ENCODE measurements around the gene DPH7. TPM values are rescaled to one million over a fixed set of nuclear protein-coding genes. Genes with fewer than 3 reads are reported as not detected.

Gene DPH7
- total RNA-seq, 1 experiment from 2014 or later, result 54.4 TPM

DNA sequence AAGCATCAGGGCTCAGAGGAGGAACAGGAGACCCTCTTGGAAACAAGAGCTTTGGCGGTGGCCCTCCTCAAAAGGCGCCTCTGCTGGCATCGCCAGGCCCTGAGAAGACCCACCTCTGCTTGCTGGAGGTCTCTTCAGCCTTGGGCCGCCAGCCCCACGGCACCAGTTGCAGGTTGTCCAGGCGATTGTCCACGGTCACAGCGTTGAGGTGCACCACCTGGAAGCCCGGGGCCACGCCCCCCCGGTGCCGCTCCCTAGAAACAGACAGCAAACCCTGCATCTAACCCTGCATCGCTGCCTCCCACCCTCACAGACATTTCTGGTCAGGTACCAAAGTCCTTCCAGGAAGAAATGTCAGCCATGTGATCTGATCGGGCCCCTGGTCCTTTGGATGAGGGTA lies 8.1 kb upstream of the DPH7 start (continued):
- TF ChIP-seq ELF1 (IDR thresholded peaks at IDR 0.05; ENCODE audit: borderline replicate concordance, low read depth) (no peak), EGR1 (IDR thresholded peaks at IDR 0.05; ENCODE audit: low read depth) (no peak), EZH2 (IDR thresholded peaks at IDR 0.05) (no peak)
- TF ChIP-seq, protein P1, sequence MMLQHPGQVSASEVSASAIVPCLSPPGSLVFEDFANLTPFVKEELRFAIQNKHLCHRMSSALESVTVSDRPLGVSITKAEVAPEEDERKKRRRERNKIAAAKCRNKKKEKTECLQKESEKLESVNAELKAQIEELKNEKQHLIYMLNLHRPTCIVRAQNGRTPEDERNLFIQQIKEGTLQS (IDR thresholded peaks at IDR 0.05), result no peak
- TF ChIP-seq, protein P2, sequence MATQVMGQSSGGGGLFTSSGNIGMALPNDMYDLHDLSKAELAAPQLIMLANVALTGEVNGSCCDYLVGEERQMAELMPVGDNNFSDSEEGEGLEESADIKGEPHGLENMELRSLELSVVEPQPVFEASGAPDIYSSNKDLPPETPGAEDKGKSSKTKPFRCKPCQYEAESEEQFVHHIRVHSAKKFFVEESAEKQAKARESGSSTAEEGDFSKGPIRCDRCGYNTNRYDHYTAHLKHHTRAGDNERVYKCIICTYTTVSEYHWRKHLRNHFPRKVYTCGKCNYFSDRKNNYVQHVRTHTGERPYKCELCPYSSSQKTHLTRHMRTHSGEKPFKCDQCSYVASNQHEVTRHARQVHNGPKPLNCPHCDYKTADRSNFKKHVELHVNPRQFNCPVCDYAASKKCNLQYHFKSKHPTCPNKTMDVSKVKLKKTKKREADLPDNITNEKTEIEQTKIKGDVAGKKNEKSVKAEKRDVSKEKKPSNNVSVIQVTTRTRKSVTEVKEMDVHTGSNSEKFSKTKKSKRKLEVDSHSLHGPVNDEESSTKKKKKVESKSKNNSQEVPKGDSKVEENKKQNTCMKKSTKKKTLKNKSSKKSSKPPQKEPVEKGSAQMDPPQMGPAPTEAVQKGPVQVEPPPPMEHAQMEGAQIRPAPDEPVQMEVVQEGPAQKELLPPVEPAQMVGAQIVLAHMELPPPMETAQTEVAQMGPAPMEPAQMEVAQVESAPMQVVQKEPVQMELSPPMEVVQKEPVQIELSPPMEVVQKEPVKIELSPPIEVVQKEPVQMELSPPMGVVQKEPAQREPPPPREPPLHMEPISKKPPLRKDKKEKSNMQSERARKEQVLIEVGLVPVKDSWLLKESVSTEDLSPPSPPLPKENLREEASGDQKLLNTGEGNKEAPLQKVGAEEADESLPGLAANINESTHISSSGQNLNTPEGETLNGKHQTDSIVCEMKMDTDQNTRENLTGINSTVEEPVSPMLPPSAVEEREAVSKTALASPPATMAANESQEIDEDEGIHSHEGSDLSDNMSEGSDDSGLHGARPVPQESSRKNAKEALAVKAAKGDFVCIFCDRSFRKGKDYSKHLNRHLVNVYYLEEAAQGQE (IDR thresholded peaks at IDR 0.05; ENCODE audit: low read depth), result no peak

DNA sequence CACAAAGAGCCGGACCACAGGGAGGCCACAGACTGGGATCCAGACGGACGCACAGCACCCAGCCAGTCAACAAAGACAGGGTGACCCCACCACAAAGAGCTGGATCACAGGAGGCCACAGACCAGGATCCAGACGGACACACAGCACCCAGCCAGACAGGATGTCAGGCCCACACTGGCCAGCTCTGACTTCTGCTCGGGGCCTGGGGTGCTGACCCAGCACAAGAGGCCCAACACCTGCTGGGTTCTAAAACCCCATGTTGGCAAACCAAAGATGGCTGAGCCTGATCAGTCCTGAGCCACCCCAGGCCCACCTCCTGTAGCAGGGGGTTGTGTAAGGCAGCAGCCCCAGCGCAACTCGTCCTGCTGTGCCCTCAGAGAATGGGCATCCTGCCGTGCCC lies 5.2 kb upstream of the DPH7 start:
- ATAC-seq (no peak), DNase-seq (ENCODE audit: low read depth, low spot score) (no peak)
- H3K4me1 ChIP-seq (ENCODE audit: control insufficient read depth in 1 of 2, insufficient read depth in 2 of 2, low read length in 2 of 2), result peaks cover 5 to 11% of the 10 kb centered on the region in 2 experiments; a peak in 2 of 4 replicates
- H3K4me2 ChIP-seq (ENCODE audit: low read length), result no peak overlapping the region
- ChIA-PET RAD21 (ENCODE audit: low non-redundant PET in 1 of 2, low total read pairs in 2 of 2, uncharacterized antibody in 2 of 2, unreplicated experiment in 2 of 2) (no interaction called here), POLR2A (no interaction called here), CTCF (no interaction called here)
- no TSS peak for BruUV-seq (replicated peaks)
- H2AFZ ChIP-seq (ENCODE audit: low read depth, low read length, poor library complexity, severe bottlenecking), result no peak overlapping the region
- H3K4me3 ChIP-seq (replicated peaks in 1 of 2; ENCODE audit: low read depth in 1 of 2, low read length in 2 of 2), result no peak overlapping the region
- H3K79me2 ChIP-seq (ENCODE audit: insufficient read depth, low read length), result peaks cover 70% of the 10 kb centered on the region
- no peaks in the 10 kb centered on the region for H4K20me1 ChIP-seq (ENCODE audit: insufficient read depth)
- TF ChIP-seq FOSL1 (IDR thresholded peaks at IDR 0.05; ENCODE audit: low read depth), result no peak
- TF ChIP-seq POLR2AphosphoS5 (IDR thresholded peaks at IDR 0.05; ENCODE audit: low read depth, low read length), result no peak
- no peak for TF ChIP-seq JUND (IDR thresholded peaks at IDR 0.05)
- no peak for TF ChIP-seq ELF1 (IDR thresholded peaks at IDR 0.05; ENCODE audit: borderline replicate concordance, low read depth)
- no peak for TF ChIP-seq EZH2 (IDR thresholded peaks at IDR 0.05)
- no peak for TF ChIP-seq RAD21 (IDR thresholded peaks at IDR 0.05; ENCODE audit: low read depth)
- TF ChIP-seq, protein P3, sequence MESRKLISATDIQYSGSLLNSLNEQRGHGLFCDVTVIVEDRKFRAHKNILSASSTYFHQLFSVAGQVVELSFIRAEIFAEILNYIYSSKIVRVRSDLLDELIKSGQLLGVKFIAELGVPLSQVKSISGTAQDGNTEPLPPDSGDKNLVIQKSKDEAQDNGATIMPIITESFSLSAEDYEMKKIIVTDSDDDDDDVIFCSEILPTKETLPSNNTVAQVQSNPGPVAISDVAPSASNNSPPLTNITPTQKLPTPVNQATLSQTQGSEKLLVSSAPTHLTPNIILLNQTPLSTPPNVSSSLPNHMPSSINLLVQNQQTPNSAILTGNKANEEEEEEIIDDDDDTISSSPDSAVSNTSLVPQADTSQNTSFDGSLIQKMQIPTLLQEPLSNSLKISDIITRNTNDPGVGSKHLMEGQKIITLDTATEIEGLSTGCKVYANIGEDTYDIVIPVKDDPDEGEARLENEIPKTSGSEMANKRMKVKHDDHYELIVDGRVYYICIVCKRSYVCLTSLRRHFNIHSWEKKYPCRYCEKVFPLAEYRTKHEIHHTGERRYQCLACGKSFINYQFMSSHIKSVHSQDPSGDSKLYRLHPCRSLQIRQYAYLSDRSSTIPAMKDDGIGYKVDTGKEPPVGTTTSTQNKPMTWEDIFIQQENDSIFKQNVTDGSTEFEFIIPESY (IDR thresholded peaks at IDR 0.05; ENCODE audit: extremely low read depth, insufficient replicate concordance, low read length), result no peak
- no peak for TF ChIP-seq CEBPB (IDR thresholded peaks at IDR 0.05; ENCODE audit: low read depth)
- TF ChIP-seq TCF7L2 (IDR thresholded peaks at IDR 0.05; ENCODE audit: borderline replicate concordance, extremely low read depth, insufficient read depth, insufficient read length), result no peak
- TF ChIP-seq, protein P2 (IDR thresholded peaks at IDR 0.05; ENCODE audit: low read depth), result no peak
- TF ChIP-seq SP1 (IDR thresholded peaks at IDR 0.05; ENCODE audit: low read depth), result no peak
- TF ChIP-seq EZH2phosphoT487 (IDR thresholded peaks at IDR 0.05; ENCODE audit: borderline replicate concordance), result no peak
- no peak for TF ChIP-seq ZFX (IDR thresholded peaks at IDR 0.05)
- no peak for TF ChIP-seq CBX3 (IDR thresholded peaks at IDR 0.05; ENCODE audit: low read depth)
- TF ChIP-seq, protein P1 (IDR thresholded peaks at IDR 0.05), result no peak
- TF ChIP-seq SRF (IDR thresholded peaks at IDR 0.05; ENCODE audit: low read depth), result no peak
- no peak overlapping the region for H3K9ac ChIP-seq (ENCODE audit: low read length)
- H3K27me3 ChIP-seq (ENCODE audit: insufficient read depth, low read length), result no peaks in the 10 kb centered on the region
- H3K36me3 ChIP-seq (ENCODE audit: control insufficient read depth in 1 of 2, insufficient read depth in 2 of 2, low read length in 2 of 2), result peaks cover 32 to 70% of the 10 kb centered on the region in 2 experiments; a peak in 3 of 4 replicates
- intact Hi-C loops (cut with micrococcal nuclease), result no loop called here
- H3K27ac ChIP-seq (ENCODE audit: low read depth, low read length), result no peak overlapping the region
- H3K9me3 ChIP-seq (ENCODE audit: control insufficient read depth in 1 of 2, insufficient read depth in 1 of 2, low read depth in 1 of 2, low read length in 2 of 2), result no peaks in the 10 kb centered on the region
- no peaks in the 10 kb centered on the region for H3K9me2 ChIP-seq (ENCODE audit: insufficient read depth)

All from HCT116 (cell line).